ENCODE data around the gene HIPK1. TPM values are rescaled to one million over a fixed set of nuclear protein-coding genes. Genes with fewer than 3 reads are reported as not detected.

The HIPK1 gene
- total RNA-seq (2014; rRNA removed; shearing (Covaris generic)) (23.6 and 26.2 TPM in 2 replicates), polyA plus RNA-seq (2016; fragmentation: Nextera tagmentation; extraction: Ambion mirVana) (6.1 and 7.6 TPM in 2 replicates)

DNA sequence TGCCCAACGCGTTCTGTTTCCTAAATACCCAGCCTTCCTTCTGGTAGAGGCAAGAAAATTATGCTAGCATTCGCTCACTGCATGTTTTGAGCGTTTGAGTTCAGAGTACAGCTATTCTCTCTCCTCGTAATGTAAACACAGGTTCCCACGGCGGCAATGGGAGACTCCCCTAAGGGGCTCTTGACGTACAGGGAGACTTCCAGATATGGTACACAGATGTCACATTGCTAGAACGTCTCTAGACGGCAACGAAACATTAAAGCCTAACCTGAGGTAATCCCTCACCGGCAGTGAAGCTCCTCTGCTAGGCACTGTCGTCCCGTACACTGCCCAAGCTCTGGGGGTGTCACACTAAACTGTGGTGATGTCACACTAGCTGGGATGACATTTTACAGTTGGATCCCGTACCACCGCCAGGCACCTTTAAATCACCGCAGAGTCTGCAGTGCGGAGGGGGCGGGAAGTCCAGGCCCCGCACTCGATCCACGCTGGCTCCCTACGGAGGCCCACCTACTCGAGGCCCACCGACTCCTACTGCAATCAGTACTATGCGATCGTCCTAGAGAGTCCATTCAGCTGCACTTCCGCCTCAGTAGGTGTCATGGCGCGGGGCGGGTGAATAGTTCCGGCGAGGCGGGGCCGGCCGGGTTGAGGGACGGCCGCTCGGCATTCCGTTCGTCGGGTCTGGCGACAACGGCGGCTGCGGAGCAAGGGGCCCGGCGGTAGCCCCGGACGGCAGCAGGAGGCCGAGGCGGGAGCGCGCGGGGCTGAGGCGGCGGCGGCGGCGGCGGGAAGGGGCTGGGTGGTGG is at the start of gene HIPK1:
TSS of gene HIPK1 (plus strand) at position 384 of the 809 bp plus-strand sequence.
- no peak for TF ChIP-seq EZH2phosphoT487 (IDR thresholded peaks at IDR 0.05; ENCODE audit: insufficient read depth, low read depth)
- Histone ChIP-seq H3K4me1 (ENCODE audit: insufficient read depth) (peaks cover 24% of the 10 kb centered on the region), H2AFZ (peak within 1 kb of the TSS; percentile 97), H3K79me2 (ENCODE audit: insufficient read depth) (peaks cover 45% of the 10 kb centered on the region), H3K9me3 (ENCODE audit: low read depth) (no peaks in the 10 kb centered on the region), H3K9me2 (ENCODE audit: insufficient read depth) (no peaks in the 10 kb centered on the region), H3K27me3 (replicated peaks; ENCODE audit: insufficient read depth) (no peaks in the 10 kb centered on the region), H3F3A (ENCODE audit: insufficient read depth) (peaks cover 13% of the 10 kb centered on the region; the same call in 1 of the 2 replicates), H4K20me1 (ENCODE audit: insufficient read depth) (peaks cover 6% of the 10 kb centered on the region; the same call in 1 of the 2 replicates), H3K4me2 (ENCODE audit: unreplicated experiment) (peak within 1 kb of the TSS; percentile 92), H3K27ac (peak within 1 kb of the TSS; percentile 99), H3K9ac (peak within 1 kb of the TSS; percentile 100), H3K4me3 (peak within 1 kb of the TSS; percentile 84), H3K36me3 (ENCODE audit: low read depth) (no peaks in the 10 kb centered on the region)
- in situ Hi-C loops (cut with MboI), result loop anchor here (25.0 kb wide), 1 partner anchor 792 kb away; no protein-coding TSS in a partner anchor
- DNase-seq, result peak; percentile 97
- WGBS, 2 experiments (ENCODE audit: low coverage in 1 of 2, low lambda C conversion rate in 2 of 2, missing lambda C conversion rate in 2 of 2), result 2% methylated on average over 52 to 58 of the region's 61 CpGs

DNA sequence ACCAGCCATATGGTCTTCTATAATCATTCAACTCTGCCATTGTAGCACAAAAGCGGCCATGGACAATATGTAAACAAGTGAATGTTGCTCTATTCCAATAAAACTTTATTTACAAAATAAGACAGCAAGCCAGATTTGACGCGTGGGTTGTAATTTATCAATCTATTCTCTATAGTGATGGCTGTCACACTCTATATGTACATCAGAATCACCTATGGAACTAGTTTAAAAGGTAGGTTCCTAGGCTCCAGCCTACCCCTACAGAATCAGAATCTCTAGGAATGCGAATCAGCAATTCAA is 49.4 kb upstream of the HIPK1 start:
- Histone ChIP-seq H3K9me3 (ENCODE audit: low read depth) (no peaks in the 10 kb centered on the region), H3K4me1 (ENCODE audit: insufficient read depth) (no peaks in the 10 kb centered on the region), H3F3A (ENCODE audit: insufficient read depth) (no peaks in the 10 kb centered on the region), H3K36me3 (ENCODE audit: low read depth) (no peaks in the 10 kb centered on the region), H3K27ac (no peak overlapping the region), H3K4me3 (no peak overlapping the region), H3K27me3 (replicated peaks; ENCODE audit: insufficient read depth) (no peaks in the 10 kb centered on the region), H3K9me2 (ENCODE audit: insufficient read depth) (no peaks in the 10 kb centered on the region), H3K4me2 (ENCODE audit: unreplicated experiment) (no peak overlapping the region), H4K20me1 (ENCODE audit: insufficient read depth) (no peaks in the 10 kb centered on the region), H3K79me2 (ENCODE audit: insufficient read depth) (no peaks in the 10 kb centered on the region), H3K9ac (no peak overlapping the region), H2AFZ (no peak overlapping the region)
- DNase-seq, result no peak
- in situ Hi-C loops (cut with MboI), result no loop called here
- TF ChIP-seq EZH2phosphoT487 (IDR thresholded peaks at IDR 0.05; ENCODE audit: insufficient read depth, low read depth) (no peak), EZH2 (IDR thresholded peaks at IDR 0.05; ENCODE audit: insufficient read depth, poor library complexity, severe bottlenecking) (no peak)
- 95 to 97% methylated on average over 4 of the region's 4 CpGs for WGBS, 2 experiments (ENCODE audit: low coverage in 1 of 2, low lambda C conversion rate in 2 of 2, missing lambda C conversion rate in 2 of 2)

DNA sequence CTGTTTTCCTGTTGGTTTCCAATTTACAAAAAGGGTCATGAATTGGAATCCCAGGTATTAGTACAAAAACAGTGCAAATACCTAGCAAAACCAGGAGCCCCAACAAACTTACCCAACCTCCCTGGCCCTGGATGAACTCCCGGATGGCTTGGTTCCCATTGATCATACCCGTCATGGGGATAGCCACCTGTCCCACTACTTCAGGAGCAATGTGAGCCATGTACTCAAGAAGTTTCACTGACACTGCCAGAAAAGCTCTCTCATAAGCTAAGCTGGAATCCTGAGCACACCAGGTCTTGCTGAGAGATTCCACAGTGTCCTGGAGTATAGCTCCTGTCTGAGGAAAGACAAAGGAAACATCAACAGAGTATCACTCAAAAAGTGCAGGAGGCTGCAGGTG is 47.5 kb upstream of the HIPK1 start:
- no peaks in the 10 kb centered on the region for H3K9me2 ChIP-seq (ENCODE audit: insufficient read depth)
- H3F3A ChIP-seq (ENCODE audit: insufficient read depth), result no peaks in the 10 kb centered on the region
- H3K27ac ChIP-seq, result no peak overlapping the region
- WGBS, 2 experiments (ENCODE audit: low coverage in 1 of 2, low lambda C conversion rate in 2 of 2, missing lambda C conversion rate in 2 of 2), result 94 to 95% methylated on average over 2 of the region's 2 CpGs
- in situ Hi-C loops (cut with MboI), result no loop called here
- H3K4me3 ChIP-seq, result no peak overlapping the region
- no peak for DNase-seq
- no peaks in the 10 kb centered on the region for H4K20me1 ChIP-seq (ENCODE audit: insufficient read depth)
- H3K4me2 ChIP-seq (ENCODE audit: unreplicated experiment), result no peak overlapping the region
- TF ChIP-seq EZH2phosphoT487 (IDR thresholded peaks at IDR 0.05; ENCODE audit: insufficient read depth, low read depth) (no peak), EZH2 (IDR thresholded peaks at IDR 0.05; ENCODE audit: insufficient read depth, poor library complexity, severe bottlenecking) (no peak)
- H2AFZ ChIP-seq, result peak overlapping the region; percentile 34; the same call in 1 of the 2 replicates
- no peaks in the 10 kb centered on the region for H3K36me3 ChIP-seq (ENCODE audit: low read depth)
- H3K79me2 ChIP-seq (ENCODE audit: insufficient read depth), result no peaks in the 10 kb centered on the region
- no peaks in the 10 kb centered on the region for H3K4me1 ChIP-seq (ENCODE audit: insufficient read depth)
- H3K27me3 ChIP-seq (replicated peaks; ENCODE audit: insufficient read depth), result no peaks in the 10 kb centered on the region
- no peak overlapping the region for H3K9ac ChIP-seq
- no peaks in the 10 kb centered on the region for H3K9me3 ChIP-seq (ENCODE audit: low read depth)

DNA sequence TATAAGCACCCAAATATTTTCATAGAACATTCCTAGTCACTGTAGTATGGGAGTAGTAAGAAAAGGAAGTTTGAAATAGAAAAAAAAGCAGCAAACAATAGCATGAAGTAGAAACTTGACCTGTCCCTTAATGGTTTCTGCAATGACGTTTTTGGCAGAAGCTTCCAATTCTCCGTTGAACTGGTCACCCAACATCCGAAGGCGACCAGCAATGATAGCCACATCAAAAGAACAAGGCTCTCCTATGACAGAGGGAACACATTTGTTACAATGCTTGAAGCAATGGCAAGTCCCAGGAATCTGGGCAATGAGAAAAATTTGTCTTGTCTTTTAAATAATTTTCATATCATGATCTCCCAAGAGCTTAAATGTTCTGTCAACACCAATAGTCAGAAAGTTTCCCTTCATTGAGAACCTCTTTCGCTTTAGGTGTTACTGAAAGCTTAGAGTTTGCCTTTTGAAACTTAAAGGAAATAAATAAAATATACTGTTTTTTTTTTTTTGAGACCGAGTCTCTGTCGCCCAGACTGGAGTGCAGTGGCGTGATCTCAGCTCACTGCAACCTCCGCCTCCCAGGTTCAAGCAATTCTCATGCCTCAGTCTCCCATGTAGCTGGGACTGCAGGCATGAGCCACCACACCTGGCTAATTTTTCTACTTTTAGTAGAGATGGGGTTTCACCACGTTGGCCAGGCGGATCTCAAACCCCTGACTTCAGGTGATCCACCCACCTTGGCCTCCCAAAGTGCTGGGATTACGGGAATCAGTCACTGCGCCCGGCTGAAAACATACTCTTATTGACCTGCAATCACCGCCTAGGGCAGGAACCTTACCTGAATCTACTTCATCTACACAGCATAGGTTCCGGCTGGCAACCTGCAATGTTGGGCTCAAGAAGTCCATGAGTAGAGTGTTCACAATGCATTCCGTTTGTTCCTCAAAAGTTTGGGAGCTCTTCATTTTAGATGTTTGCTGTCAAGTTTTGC is 42.4 kb upstream of the HIPK1 start:
- no peaks in the 10 kb centered on the region for H3K79me2 ChIP-seq (ENCODE audit: insufficient read depth)
- no peak for TF ChIP-seq EZH2 (IDR thresholded peaks at IDR 0.05; ENCODE audit: insufficient read depth, poor library complexity, severe bottlenecking)
- TF ChIP-seq EZH2phosphoT487 (IDR thresholded peaks at IDR 0.05; ENCODE audit: insufficient read depth, low read depth), result no peak
- H2AFZ ChIP-seq, result no peak overlapping the region
- in situ Hi-C loops (cut with MboI), result no loop called here
- 92 to 95% methylated on average over 17 of the region's 17 CpGs for WGBS, 2 experiments (ENCODE audit: low coverage in 1 of 2, low lambda C conversion rate in 2 of 2, missing lambda C conversion rate in 2 of 2)
- no peaks in the 10 kb centered on the region for H3K9me2 ChIP-seq (ENCODE audit: insufficient read depth)
- no peak for DNase-seq
- no peaks in the 10 kb centered on the region for H3K9me3 ChIP-seq (ENCODE audit: low read depth)
- H3K36me3 ChIP-seq (ENCODE audit: low read depth), result no peaks in the 10 kb centered on the region
- no peak overlapping the region for H3K4me2 ChIP-seq (ENCODE audit: unreplicated experiment)
- H3K9ac ChIP-seq, result no peak overlapping the region
- H3K4me1 ChIP-seq (ENCODE audit: insufficient read depth), result no peaks in the 10 kb centered on the region
- H3F3A ChIP-seq (ENCODE audit: insufficient read depth), result no peaks in the 10 kb centered on the region
- no peak overlapping the region for H3K27ac ChIP-seq
- no peaks in the 10 kb centered on the region for H3K27me3 ChIP-seq (replicated peaks; ENCODE audit: insufficient read depth)
- H4K20me1 ChIP-seq (ENCODE audit: insufficient read depth), result no peaks in the 10 kb centered on the region
- no peak overlapping the region for H3K4me3 ChIP-seq
